WTC11 (cell line): ENCODE measurements around the gene CHST7. TPM values are rescaled to one million over a fixed set of nuclear protein-coding genes. Genes with fewer than 3 reads are reported as not detected.

Source experiments
- ATAC-seq: fragments of 200-7000 bp; cut with Tn5 transposase; 2 replicates; pipeline ENCODE4 v1.10.0; 2021; ENCODE audit warnings: mild to moderate bottlenecking, moderate library complexity
- CTCF ChIA-PET: fragments of 300-600 bp; sonication (Branson Sonifier 250); formaldehyde crosslinking; loops from one replicate; lab custom pipeline; 2021; ENCODE audit warnings: antibody characterized with exemption; lab: Charles Lee
- POLR2A ChIA-PET: fragments of 350-600 bp; sonication (Branson Sonifier 250); formaldehyde crosslinking; loops from one replicate; lab custom pipeline; 2021; ENCODE audit warnings: antibody characterized with exemption; lab: Charles Lee
- DNase-seq: peaks from one replicate; pipeline ENCODE4 v3.0.0; 2021; ENCODE audit warnings: low spot score
- H3K27ac Mint-ChIP-seq: 2 replicates; pipeline ENCODE4 v1.8.0; 2021; ENCODE audit warnings: mixed read lengths
- H3K27me3 Mint-ChIP-seq: 2 replicates; pipeline ENCODE4 v1.8.0; 2021; ENCODE audit warnings: low read depth, mild to moderate bottlenecking, moderate library complexity, mixed read lengths
- H3K36me3 Mint-ChIP-seq: 2 replicates; pipeline ENCODE4 v1.8.0; 2021; ENCODE audit warnings: mixed read lengths
- H3K4me1 Mint-ChIP-seq: 2 replicates; pipeline ENCODE4 v1.8.0; 2022; ENCODE audit warnings: mixed read lengths
- H3K4me3 Mint-ChIP-seq: 2 replicates; pipeline ENCODE4 v1.8.0; 2021; ENCODE audit warnings: mild to moderate bottlenecking, moderate library complexity, mixed read lengths
- H3K9me3 Mint-ChIP-seq: 2 replicates; pipeline ENCODE4 v1.8.0; 2021; ENCODE audit warnings: mixed read lengths
- AR ChIP-seq: fragments of 250-450 bp; sonication (Bioruptor Pico); IDR thresholded peaks from 2 replicates; pipeline ENCODE4 v1.9.0; 2021; ENCODE audit warnings: mild to moderate bottlenecking
- ESRRA ChIP-seq: sonication (generic); formaldehyde crosslinking; IDR thresholded peaks from 2 replicates; pipeline ENCODE4 v1.8.1; 2022; ENCODE audit warnings: mild to moderate bottlenecking, missing genetic modification reagents, borderline replicate concordance
- ETV6 ChIP-seq: sonication (generic); formaldehyde crosslinking; IDR thresholded peaks from 2 replicates; pipeline ENCODE4 v1.8.1; 2022; ENCODE audit warnings: mild to moderate bottlenecking, missing genetic modification reagents
- FOXP1 ChIP-seq: sonication (generic); formaldehyde crosslinking; IDR thresholded peaks from 2 replicates; pipeline ENCODE4 v1.8.0; 2022; ENCODE audit warnings: missing genetic modification reagents, mild to moderate bottlenecking, moderate library complexity, borderline replicate concordance
- IRF2 ChIP-seq: sonication (generic); formaldehyde crosslinking; IDR thresholded peaks from 2 replicates; pipeline ENCODE4 v1.8.0; 2022; ENCODE audit warnings: low read depth, missing genetic modification reagents, borderline replicate concordance
- KAT7 ChIP-seq: sonication (generic); formaldehyde crosslinking; IDR thresholded peaks from 2 replicates; pipeline ENCODE4 v1.8.1; 2023; ENCODE audit warnings: missing genetic modification reagents, mild to moderate bottlenecking, borderline replicate concordance
- NR3C1 ChIP-seq: sonication (generic); formaldehyde crosslinking; conservative IDR thresholded peaks from 2 replicates; pipeline ENCODE4 v1.8.1; 2023; ENCODE audit warnings: low read depth, mild to moderate bottlenecking, missing genetic modification reagents
- OVOL2 ChIP-seq: fragments of 250-450 bp; sonication (Bioruptor Pico); IDR thresholded peaks from 2 replicates; pipeline ENCODE4 v1.9.0; 2021; ENCODE audit warnings: mild to moderate bottlenecking, borderline replicate concordance
- RORB ChIP-seq: fragments of 250-450 bp; sonication (Bioruptor Pico); IDR thresholded peaks from 2 replicates; pipeline ENCODE4 v1.9.0; 2021; ENCODE audit warnings: mild to moderate bottlenecking
- SMAD4 ChIP-seq: sonication (generic); formaldehyde crosslinking; IDR thresholded peaks from 2 replicates; pipeline ENCODE4 v1.8.0; 2022; ENCODE audit warnings: mild to moderate bottlenecking, missing genetic modification reagents
- TCF7 ChIP-seq: sonication (generic); formaldehyde crosslinking; IDR thresholded peaks from 2 replicates; pipeline ENCODE4 v1.8.0; 2022; ENCODE audit warnings: mild to moderate bottlenecking, low read depth, missing genetic modification reagents, moderate library complexity
- USF1 ChIP-seq: sonication (generic); formaldehyde crosslinking; IDR thresholded peaks from 2 replicates; pipeline ENCODE4 v1.8.0; 2022; ENCODE audit warnings: mild to moderate bottlenecking, missing genetic modification reagents
- ZNF263 ChIP-seq: sonication (generic); formaldehyde crosslinking; IDR thresholded peaks from 2 replicates; pipeline ENCODE4 v1.8.1; 2022; ENCODE audit warnings: low read depth, mild to moderate bottlenecking, moderate library complexity, missing genetic modification reagents
- ZNF416 ChIP-seq: fragments of 250-450 bp; sonication (Bioruptor Pico); IDR thresholded peaks from 2 replicates; pipeline ENCODE4 v1.9.0; 2021; ENCODE audit warnings: mild to moderate bottlenecking, inconsistent platforms
- total RNA-seq: library from RNA; stranded (reverse); gene quantifications from 3 replicates; pipeline ENCODE4 v1.2.3, GENCODE V29; 2021
- TF ChIP-seq, protein P1 (sequence below): sonication (generic); formaldehyde crosslinking; IDR thresholded peaks from 2 replicates; pipeline ENCODE4 v1.8.1; 2022; ENCODE audit warnings: low read depth, mild to moderate bottlenecking, moderate library complexity, missing genetic modification reagents, borderline replicate concordance
- TF ChIP-seq, protein P2 (sequence below): sonication (generic); formaldehyde crosslinking; IDR thresholded peaks from 2 replicates; pipeline ENCODE4 v1.8.0; 2022; ENCODE audit warnings: missing genetic modification reagents

CHST7 gene
- total RNA-seq, 1 experiment from 2014 or later, result 19.6 TPM

DNA sequence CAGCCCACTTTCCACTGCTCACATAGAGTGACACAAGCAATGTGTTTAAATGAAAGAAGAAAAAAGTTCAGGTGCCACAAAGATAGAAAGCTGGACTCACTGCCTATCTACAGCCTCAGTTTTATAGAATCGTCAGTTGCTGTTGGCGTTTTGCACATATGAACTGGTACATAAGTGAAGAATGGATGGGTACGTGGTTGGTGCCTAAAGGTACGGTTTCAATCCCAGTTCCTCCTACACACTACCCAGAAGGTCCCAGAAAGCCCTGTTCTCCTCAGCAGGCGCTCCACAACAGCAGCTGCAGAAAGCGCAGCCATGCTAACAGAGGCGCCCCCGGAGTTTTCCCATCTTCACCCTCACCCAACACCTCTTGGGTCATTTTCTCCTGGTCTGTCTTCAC lies 23.6 kb downstream of the CHST7 start (continued):
- TF ChIP-seq IRF2 (CRISPR knock-in tag), result no peak
- TF ChIP-seq RORB, result no peak
- no peak for TF ChIP-seq KAT7 (CRISPR knock-in tag)
- TF ChIP-seq, all 79 proteins: peak for 0

DNA sequence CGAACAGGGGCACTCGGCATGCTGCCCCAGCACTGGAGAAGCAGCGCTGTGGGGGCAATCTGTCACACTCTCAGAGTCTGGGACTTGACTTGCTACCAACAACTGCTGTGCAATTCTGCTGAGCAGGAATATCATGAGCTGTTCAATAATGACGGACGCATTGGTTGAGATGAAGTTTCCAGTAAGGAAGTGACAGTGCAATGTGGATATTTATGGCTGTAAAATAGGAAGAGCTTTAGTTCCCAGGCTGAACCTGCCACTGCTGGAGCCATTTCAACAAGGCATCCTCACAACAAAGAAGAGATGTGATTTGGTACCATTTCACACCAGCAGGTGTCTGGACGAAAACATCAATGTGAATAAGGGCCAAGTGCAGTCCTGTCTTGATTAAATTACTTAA lies 24.2 kb downstream of the CHST7 start:
- CTCF ChIA-PET, result no interaction called here
- Mint-ChIP-seq H3K9me3 (no peaks in the 10 kb centered on the region), H3K4me3 (no peak overlapping the region), H3K27ac (peak overlapping the region; percentile 60; the same call in 1 of the 2 replicates), H3K27me3 (no peaks in the 10 kb centered on the region), H3K4me1 (peaks cover 23% of the 10 kb centered on the region), H3K36me3 (peaks cover 8% of the 10 kb centered on the region; the same call in 1 of the 2 replicates)
- TF ChIP-seq FOXP1 (CRISPR knock-in tag) (no peak), USF1 (CRISPR knock-in tag) (no peak), OVOL2 (CRISPR knock-in tag) (no peak), SMAD4 (CRISPR knock-in tag) (no peak), AR (CRISPR knock-in tag) (no peak), TCF7 (no peak)
- TF ChIP-seq, protein P1, sequence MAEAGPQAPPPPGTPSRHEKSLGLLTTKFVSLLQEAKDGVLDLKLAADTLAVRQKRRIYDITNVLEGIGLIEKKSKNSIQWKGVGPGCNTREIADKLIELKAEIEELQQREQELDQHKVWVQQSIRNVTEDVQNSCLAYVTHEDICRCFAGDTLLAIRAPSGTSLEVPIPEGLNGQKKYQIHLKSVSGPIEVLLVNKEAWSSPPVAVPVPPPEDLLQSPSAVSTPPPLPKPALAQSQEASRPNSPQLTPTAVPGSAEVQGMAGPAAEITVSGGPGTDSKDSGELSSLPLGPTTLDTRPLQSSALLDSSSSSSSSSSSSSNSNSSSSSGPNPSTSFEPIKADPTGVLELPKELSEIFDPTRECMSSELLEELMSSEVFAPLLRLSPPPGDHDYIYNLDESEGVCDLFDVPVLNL (CRISPR knock-in tag), result no peak
- no peak for DNase-seq
- ATAC-seq, result no peak
- POLR2A ChIA-PET, result no interaction called here

- POLR2A ChIA-PET, result no interaction called here
- H3K9me3 Mint-ChIP-seq, result no peaks in the 10 kb centered on the region
- peaks cover 8% of the 10 kb centered on the region; the same call in 1 of the 2 replicates for H3K36me3 Mint-ChIP-seq
- ATAC-seq (no peak), DNase-seq (no peak)
- CTCF ChIA-PET, result no interaction called here
- peaks cover 18% of the 10 kb centered on the region for H3K4me1 Mint-ChIP-seq
- no peak for TF ChIP-seq FOXP1 (CRISPR knock-in tag)
- TF ChIP-seq NR3C1 (CRISPR knock-in tag), result no peak
- no peak for TF ChIP-seq ETV6 (CRISPR knock-in tag)
- TF ChIP-seq OVOL2 (CRISPR knock-in tag), result no peak
- TF ChIP-seq, protein P2, sequence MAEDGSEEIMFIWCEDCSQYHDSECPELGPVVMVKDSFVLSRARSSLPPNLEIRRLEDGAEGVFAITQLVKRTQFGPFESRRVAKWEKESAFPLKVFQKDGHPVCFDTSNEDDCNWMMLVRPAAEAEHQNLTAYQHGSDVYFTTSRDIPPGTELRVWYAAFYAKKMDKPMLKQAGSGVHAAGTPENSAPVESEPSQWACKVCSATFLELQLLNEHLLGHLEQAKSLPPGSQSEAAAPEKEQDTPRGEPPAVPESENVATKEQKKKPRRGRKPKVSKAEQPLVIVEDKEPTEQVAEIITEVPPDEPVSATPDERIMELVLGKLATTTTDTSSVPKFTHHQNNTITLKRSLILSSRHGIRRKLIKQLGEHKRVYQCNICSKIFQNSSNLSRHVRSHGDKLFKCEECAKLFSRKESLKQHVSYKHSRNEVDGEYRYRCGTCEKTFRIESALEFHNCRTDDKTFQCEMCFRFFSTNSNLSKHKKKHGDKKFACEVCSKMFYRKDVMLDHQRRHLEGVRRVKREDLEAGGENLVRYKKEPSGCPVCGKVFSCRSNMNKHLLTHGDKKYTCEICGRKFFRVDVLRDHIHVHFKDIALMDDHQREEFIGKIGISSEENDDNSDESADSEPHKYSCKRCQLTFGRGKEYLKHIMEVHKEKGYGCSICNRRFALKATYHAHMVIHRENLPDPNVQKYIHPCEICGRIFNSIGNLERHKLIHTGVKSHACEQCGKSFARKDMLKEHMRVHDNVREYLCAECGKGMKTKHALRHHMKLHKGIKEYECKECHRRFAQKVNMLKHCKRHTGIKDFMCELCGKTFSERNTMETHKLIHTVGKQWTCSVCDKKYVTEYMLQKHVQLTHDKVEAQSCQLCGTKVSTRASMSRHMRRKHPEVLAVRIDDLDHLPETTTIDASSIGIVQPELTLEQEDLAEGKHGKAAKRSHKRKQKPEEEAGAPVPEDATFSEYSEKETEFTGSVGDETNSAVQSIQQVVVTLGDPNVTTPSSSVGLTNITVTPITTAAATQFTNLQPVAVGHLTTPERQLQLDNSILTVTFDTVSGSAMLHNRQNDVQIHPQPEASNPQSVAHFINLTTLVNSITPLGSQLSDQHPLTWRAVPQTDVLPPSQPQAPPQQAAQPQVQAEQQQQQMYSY (CRISPR knock-in tag), result no peak
- TF ChIP-seq, protein P1 (CRISPR knock-in tag), result no peak
- no peak for TF ChIP-seq IRF2 (CRISPR knock-in tag)
- TF ChIP-seq ZNF263 (CRISPR knock-in tag), result no peak
- TF ChIP-seq ESRRA (CRISPR knock-in tag), result no peak
- no peak for TF ChIP-seq ZNF416 (CRISPR knock-in tag)
- no peak for TF ChIP-seq RORB
- no peaks in the 10 kb centered on the region for H3K27me3 Mint-ChIP-seq
- no peak overlapping the region for H3K4me3 Mint-ChIP-seq
- no peak overlapping the region for H3K27ac Mint-ChIP-seq
Measured at GRCh38 chrX:46599051-46599560, 25.5 kb downstream of the CHST7 start.
